AG20443 (cell line): Measurements from ENCODE around the gene COX7B.
"Not testable (repeated sequence)": the region's sequence is repeated elsewhere in the genome, so short reads cannot be mapped to it uniquely, and the experiment has no call there.

Experiments used
- DNase-seq: peaks from one replicate; pipeline ENCODE4 v3.0.0; 2012; ENCODE audit warnings: low spot score, mixed read lengths

Gene COX7B

DNA sequence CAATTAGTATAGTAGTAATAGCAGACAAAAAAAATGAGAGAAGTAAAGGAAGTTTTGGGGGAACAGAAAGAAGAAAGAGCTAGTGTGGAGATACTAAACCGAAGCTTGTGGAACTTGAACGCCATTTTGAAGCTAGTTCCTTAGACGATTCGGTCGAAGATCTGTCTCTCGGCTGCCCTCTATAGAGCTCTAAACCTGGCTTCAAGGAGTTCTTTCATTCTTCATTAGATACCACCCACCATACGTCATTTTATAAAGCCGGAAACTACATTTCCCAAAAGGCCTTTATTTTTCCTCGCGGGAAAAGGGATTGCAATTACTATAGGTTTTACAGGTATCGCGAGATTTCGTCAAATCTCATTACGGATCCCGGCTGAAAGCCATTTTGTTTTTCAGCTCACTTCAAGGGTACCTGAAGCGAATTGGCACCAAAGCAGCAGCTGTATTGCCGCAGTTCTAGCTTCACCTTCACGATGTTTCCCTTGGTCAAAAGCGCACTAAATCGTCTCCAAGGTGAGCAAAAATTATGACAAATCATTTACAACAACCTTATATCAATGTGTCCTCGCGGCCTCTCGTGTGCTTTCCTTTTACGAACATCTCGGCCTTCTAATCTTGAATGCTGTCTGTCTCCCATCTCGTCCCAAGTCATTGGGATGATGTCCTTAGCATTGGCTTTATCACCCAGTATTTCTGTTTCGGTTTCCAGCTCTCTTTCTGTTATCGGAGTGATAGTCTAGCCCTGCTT lies at the start of gene COX7B:
TSS of gene COX7B (plus strand) at position 388 of the 748 bp plus-strand sequence. CDS start at position 474, 86 bp downstream.
- peak; percentile 66 for DNase-seq

DNA sequence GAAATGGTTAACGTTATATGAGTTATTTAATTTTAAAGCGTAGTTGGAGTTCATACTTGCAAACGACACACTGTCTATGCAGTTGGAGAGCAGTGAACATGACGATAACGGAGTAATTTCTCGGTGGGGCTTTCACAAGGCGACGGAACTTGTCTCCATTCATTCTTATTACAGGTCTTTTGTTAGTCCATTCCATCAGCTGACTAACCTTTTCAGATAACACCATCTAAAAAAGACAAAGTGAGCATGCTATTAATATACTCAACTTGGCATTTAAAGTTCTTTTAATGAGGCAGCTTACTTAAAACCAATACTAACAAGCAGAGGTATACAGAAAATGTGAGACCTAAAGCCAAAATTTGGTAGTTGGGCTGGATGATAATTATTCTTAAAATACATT lies 23.9 kb upstream of the COX7B start:
- no peak for DNase-seq

- DNase-seq, result not testable (repeated sequence)
Measured at GRCh38 chrX:77881418-77881817, 17.9 kb upstream of the COX7B start.

GRCh38 chrX:77892887-77893286 lies 6.4 kb upstream of the COX7B start:
- no peak for DNase-seq

DNA sequence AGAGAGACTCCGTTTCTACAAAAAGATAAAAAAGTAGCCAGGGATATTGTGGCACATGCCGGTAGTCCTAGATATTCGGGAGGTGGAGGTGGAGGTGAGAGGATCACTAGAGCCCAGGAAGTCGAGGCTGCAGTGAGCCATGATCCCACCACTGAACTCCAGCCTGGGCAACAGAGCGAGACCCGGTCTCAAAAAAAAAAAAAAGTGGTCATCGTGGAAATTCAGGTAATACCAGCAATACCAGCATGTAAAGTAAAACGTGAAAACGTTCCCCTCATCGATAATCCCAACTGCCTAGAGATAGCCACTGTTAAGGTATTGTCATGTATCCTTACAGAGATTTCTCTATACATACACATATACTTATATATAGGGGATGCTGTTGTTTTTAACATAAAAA lies 5.6 kb upstream of the COX7B start:
- no peak for DNase-seq

GRCh38 chrX:77894921-77895886 lies 4.1 kb upstream of the COX7B start, which contains the start of gene MAGT1:
MAGT1 (minus strand) TSS chrX:77895435; CDS start chrX:77895410, 25 bp downstream.
- DNase-seq, result peak; percentile 85

GRCh38 chrX:77900688-77901087 lies 1.4 kb downstream of the COX7B start:
- peak; percentile 4 for DNase-seq

DNA sequence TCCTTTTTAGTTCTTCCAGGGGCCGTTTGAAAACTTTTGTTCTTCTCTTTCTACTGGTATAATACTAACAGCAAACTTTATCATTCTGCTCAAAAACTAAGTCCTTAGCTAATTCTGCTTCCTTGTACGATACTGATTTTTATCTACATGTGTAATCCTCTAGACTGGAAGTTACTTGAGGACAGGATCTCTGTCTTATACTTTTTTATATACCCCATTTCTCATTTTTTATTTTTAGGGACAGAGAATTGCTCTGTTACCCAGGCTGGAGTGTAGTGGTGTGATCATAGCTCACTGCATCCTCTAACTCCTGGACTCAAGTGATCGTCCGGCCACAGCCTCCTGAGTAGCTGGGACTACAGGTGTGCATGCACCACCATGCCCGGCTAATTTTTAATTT lies 2.2 kb downstream of the COX7B start:
- no peak for DNase-seq

GRCh38 chrX:77910108-77910840 lies 11.0 kb downstream of the COX7B start, which contains the start of gene ATP7A:
ATP7A (plus strand) TSS chrX:77910693; CDS start chrX:77971642, 60,949 bp downstream.
- peak; percentile 91 for DNase-seq

DNA sequence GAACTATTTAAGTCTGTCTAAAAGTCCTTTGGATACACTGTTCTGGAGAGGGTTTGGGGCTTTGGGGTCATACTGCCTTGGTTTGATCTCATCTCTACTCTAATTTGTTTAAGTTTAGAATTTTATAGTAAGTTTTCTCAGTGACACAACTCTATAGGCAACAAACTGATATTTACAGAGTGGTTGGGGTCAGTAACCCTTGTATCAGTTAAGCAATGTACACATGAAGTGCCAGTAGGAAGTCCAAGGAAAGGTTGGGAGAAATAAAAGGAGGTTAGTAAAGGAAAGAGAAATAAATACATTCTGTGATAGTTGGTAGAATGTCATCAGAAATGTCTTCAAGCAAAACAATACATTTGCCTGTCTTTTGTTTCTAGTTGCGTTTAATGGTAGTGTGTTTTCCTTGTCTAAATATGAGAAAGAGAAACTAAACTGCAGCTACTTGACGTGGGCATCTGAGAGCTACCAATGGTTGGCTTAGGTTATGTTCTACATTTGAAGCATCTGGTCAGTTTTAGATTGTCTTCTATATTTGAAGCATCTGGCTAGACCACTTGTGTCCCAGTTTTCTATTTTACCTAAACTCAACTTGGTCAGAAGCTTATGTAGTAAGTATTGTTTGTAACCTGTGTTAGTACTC lies 18.1 kb downstream of the COX7B start:
- DNase-seq, result peak; percentile 3

- peak; percentile 22 for DNase-seq
Measured at GRCh38 chrX:77918568-77918967, 19.3 kb downstream of the COX7B start.

DNA sequence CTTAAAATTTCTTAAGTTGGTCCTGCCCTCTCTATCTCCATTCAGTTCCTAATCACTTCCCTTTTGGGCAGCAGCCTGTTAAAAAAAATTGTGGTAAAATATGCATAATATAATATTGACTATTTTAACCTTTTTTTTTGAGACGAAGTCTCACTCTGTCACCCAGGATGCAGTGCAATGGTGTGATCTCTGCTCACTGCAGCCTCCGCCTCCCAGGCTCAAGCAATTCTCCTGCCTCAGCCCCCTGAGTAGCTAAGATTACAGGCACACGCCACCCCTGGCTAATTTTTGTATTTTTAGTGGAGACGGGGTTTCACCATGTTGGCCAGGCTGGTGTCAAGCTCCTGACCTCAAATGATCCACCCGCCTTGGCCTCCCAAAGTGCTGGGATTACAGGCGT lies 20.1 kb downstream of the COX7B start:
- DNase-seq, result not testable (repeated sequence)

DNA sequence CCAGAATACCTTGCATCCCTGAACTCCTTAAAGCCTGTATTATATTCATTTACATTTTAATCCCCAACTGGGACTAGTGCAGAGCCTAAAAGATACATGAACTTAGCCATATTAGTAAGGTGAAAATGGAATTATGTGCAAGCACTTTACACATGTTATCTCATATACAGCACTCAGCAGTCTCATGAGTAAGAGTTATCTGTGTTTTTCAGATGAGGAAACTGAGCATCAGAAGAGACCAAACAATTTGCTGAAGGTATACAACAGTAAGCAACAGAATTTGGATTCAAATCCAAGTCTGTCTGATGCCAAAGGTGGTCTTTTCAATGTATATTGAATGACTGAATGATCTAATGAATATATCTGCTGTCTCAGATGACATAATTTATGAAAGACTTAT lies 23.5 kb downstream of the COX7B start:
- no peak for DNase-seq

DNA sequence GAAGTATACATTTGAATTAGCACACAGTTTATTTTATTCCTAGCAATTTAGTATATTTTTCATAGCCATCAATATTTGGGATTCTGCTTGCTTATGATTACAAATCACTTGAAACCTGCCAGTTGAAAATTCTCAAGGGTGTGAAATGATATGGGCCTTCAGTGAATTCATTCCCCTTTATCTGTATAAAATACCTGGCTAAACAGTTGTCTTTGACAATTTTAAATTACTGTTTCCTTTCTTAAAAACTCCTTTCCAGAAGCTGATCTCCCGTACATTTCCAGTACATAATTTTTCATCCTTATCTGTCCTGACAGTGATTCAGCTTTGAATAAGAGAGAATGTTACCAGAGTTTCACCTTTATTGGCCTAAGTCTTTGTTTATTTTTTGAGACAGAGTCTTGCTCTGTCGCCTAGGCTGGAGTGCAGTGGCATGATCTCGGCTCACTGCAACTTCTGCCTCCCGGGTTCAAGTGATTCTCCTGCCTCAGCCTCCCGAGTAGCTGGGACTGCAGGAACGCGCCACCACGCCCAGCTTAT lies 25.1 kb downstream of the COX7B start:
- DNase-seq, result no peak

DNA sequence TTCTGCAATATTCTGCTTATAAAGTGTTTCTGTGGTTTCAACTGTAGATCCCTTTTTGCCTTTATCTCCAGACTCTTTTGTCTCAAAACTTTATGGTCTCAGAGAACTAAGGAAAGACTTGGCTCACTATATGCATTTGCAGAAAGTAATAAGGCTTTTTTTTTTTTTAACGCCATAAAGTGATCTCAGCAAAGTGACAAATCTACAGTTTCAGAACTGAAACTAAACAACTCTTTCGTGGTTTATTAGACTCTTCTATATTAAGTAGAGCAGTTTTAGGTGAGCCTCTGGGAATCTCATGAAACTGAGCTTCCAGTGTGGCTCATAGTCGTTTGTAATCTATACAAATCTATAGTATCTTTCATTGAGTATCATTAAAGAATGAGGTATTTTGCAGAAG lies 26.5 kb downstream of the COX7B start:
- no peak for DNase-seq

GRCh38 chrX:77930581-77930980 lies 31.3 kb downstream of the COX7B start:
- no peak for DNase-seq

DNA sequence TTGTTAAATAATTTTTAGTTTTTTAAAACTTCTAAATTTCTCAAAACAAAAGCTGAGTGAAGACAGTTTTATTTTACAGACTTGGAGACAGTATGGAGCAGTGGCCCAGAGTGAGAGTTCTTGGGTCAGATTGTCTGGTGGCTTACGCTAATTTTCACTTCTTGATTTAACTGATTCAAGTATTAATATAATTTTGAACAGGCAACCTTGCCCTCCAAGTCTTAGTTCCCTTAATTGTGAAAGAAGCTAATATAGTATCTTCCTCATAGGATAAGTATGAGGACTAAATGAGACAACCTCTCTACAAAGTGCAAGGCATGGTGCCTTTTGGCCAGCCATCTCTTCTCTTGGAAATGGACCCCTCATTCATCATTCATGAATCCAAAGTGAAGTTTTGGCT lies 36.6 kb downstream of the COX7B start:
- no peak for DNase-seq

DNA sequence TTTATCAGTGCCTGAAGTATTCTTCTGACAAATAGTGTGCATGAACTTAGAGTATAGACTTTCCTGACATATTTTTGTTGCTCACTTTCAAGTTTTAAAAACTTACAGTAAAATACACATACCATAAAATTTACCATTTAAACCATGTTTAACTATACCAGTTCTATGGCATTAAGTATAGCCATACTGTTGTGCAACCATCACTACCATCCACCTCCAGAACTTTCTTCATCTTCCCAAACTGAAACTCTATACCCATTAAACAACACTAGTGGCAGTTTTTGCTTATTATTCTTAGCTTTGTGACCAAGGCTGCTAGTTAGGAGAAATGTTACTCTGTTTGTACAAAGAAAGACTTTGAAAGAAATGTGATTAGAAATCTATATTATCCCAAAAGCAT lies 37.0 kb downstream of the COX7B start:
- no peak for DNase-seq

DNA sequence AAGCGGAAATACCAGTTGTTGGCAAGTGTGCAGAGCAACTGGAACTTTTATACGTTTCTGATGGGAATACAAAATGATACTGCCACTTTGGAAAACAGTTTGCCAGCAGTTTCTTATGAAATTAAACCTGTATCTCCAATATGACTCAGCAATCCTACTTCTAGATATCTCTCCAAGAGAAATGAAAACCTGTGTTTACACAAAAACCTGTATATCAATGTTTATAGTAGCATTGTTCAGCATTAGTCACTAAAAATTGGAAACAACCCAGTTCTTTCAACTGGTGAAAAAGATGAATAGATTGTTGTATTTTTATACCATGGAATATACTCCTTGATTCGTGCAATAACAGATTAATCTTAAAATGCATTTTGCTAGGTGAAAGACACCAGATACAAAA lies 38.0 kb downstream of the COX7B start:
- no peak for DNase-seq

DNA sequence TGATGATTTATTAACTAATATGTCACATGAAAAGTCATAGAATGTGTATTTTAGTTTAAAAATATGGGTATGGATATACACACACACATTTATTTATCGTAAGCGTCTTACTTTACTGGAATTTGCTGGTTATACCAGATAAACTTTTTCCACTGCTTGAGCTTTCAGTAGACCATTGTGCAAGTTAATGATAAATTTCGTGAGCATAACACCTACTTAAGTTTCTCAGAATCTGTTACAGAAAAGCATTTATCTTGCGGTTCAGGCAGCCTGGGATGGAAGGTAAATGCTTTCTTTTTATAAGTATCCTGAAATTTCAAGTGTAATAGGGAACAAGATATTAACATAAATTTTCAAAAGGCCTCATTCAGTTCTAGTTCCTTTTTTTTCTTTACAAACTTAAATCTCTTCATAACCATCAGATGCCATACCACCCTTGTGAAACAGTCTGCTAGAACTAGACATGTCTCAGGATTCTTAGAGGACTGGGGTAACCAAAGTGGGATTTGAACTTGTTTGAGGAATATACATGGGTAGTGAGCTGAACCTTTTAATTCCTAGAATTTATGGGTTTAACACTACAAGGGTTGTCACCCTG lies 38.9 kb downstream of the COX7B start:
- DNase-seq, result no peak

- not testable (repeated sequence) for DNase-seq
Measured at GRCh38 chrX:77945031-77945430, 45.8 kb downstream of the COX7B start.
